ENCODE measurements around the gene TXNDC12.
"Not testable (repeated sequence)": the region's sequence is repeated elsewhere in the genome, so short reads cannot be mapped to it uniquely, and the experiment has no call there.

TXNDC12 gene

GRCh38 chr1:52055066-52055865 lies at the start of gene TXNDC12:
Gene TXNDC12, minus strand, starts transcription at chr1:52055191. Its CDS starts 95 bp downstream, at chr1:52055096.
- DNase-seq = peak; percentile 73

DNA sequence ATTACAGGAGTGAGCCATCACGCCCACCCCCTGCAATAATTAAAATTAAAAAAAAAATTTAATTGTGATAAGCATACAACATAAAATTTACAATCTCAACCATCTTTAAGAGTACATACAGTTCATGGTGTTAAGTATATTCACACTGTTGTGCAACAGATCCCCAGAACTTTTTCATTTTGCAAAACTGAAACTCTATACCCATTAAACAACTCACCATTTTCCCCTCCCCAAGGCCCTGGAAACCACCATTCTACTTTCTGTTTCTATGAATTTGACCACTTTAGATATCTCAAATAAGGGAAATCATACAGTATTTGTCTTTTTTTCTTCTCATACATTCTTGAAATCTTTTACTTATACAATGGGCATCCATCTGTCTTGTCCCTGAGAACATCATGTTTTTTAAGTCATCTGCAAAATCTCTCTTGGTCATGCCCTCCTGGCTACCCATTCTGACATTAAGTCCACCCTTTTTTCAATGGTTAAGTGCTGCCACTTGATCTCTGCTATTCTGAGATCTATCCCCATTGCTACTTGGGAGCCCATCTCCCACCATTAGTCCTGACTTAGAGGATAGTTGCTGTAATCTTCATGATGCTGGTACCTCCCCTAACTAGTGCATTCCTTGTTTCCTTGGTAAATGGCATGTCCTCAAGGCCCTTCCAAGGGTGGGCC lies 47.5 kb upstream of the TXNDC12 start:
- no peak for DNase-seq

DNA sequence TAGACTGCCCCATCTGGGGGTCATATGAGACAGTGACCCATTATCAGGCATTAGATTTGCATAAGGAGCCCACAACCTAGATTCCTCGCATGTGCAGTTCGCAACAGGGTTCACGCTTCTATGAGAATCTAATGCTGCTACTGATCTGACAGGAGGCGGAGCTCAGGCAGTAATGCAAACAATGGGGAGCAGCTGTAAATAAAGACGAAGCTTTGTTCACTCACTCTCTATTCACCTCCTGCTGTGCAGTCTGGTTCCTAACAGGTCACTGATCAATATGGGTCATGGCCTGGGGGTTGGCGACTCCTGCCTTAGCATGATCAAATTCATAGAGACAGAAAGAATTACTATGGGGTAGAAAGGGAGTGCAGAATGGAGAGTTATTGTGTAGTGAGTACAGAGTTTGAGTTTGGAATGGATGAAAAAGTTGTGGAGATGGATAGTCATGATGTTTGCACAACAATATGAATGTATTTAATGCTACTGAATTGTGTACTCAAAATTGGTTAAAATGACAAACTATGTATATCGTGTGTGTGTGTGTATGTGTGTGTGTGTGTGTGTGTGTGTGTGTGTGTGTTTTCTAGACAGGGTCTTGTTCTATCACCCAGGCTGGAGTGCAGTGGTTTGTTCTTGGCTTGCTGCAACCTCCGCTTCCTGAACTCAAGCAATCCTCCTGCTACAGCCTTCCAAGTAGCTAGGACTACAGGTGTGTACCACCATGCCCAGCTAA lies 43.3 kb upstream of the TXNDC12 start:
- peak; percentile 35 for DNase-seq

GRCh38 chr1:52096216-52096615 lies 41.2 kb upstream of the TXNDC12 start:
- DNase-seq = no peak

- not testable (repeated sequence) for DNase-seq
Measured at GRCh38 chr1:52094300-52094699, 39.3 kb upstream of the TXNDC12 start.

GRCh38 chr1:52087892-52088291 lies 32.9 kb upstream of the TXNDC12 start:
- not testable (repeated sequence) for DNase-seq

DNA sequence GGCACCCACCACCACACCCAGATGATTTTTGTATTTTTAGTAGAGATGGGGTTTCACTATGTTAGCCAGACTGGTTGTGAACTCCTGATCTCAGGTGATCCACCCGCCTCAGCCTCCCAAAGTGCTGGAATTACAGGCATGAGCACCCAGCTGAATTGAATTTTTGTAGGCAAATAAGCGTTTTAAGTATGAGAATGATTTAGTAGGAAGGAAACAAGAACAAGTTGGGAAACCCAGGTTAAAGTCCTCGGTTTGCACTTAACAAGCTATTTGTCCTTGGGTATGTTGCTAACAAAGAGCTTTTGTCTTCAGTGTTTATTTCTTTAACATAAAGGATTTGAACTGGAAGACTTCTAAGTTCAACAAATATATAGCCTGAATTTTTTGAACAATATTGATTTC lies 25.0 kb upstream of the TXNDC12 start:
- DNase-seq = no peak

GRCh38 chr1:52077277-52077676 lies 22.3 kb upstream of the TXNDC12 start:
- DNase-seq = not testable (repeated sequence)

GRCh38 chr1:52072291-52072690 lies 17.3 kb upstream of the TXNDC12 start:
- no peak for DNase-seq

DNA sequence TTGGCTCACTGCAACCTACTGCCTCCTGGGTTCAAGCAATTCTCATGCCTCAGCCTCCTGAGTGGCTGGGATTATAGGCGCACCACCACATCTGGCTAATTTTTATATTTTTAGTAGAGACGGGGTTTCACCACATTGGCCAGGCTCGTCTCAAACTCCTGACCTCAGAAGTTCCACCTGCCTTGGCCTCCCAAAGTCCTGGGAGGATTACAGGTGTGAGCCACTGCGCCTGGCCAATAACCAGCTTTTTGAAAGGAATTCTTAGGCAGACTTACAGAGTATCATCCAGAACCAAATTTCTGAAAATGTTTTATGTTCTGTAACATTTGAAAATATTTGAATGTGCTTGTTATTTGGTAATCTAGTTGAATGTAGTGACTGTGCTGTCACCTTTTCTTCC lies 15.7 kb upstream of the TXNDC12 start:
- DNase-seq = no peak

- DNase-seq = no peak
Measured at GRCh38 chr1:52063192-52063591, 8.2 kb upstream of the TXNDC12 start.

DNA sequence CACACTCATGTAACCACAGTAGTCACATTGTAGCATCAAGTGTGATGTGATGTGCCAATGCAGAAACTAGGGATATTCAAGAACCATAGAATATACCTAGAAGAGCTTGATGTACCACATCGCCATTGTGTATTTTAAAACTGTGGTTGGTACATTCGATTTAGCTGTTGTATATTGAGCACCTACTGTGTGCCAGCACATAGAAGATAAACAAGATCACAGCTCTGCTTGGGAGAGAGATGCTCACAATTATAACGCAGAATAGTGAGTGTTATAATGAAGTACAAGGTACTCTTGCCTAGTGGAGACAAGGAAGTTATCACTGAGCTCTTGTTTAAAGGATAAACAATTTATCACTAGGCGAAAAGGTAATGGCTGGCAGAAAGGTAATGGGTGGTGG lies 5.8 kb upstream of the TXNDC12 start:
- DNase-seq = no peak

DNA sequence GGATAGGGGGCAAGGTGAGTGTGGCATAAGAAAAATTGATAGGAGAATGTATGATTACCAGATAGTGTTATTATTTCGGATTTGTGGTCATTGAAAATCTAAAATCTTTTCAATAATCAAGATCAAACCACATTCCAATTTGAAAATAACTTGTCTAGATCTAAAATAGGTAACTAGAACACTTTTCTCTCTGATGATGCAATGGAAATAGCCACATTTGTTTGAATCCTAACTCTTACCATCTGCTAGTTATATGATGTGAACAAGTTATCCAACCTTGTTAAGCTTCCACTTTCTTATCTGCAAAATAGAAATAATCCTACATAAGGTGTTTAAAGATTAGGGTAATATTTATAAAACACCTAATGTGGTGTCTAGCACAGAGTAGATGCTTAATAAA lies 4.9 kb upstream of the TXNDC12 start:
- DNase-seq = no peak

DNA sequence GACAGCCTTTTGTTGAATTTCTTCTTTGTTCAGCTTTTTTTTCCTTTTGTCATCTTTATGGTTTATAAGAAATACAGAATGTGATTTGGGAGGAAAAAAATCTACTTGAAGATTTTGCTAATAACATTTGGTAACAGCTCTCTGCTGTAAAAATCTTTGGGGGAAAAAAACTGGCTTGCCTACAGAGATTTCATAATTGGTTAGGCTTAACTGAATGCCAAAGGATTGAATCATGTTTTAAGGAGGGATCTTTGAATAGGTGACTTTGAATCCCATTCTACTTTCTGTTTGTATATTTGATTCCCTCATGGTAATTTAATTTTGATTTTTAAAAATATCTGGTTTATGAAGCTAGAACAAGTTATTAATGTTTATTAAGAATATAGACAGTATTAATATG lies 4.3 kb upstream of the TXNDC12 start:
- no peak for DNase-seq

GRCh38 chr1:52057876-52058415 lies 3.0 kb upstream of the TXNDC12 start:
- DNase-seq = no peak

- DNase-seq = no peak
Measured at GRCh38 chr1:52057255-52057654, 2.3 kb upstream of the TXNDC12 start.

DNA sequence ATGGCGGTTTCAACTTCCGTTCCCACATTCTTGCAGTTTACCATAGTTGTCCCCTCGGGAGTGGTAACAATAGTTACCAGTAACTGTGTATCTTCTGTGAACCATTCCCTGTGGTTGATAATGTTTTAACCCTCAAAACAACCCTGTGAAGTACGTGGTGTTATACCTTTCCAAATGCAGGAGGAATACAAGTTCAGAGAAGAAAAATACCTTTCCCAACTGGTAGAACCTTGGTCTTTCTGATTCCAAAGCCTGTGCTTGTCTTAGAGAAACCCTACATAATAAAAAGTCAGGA lies 1.9 kb upstream of the TXNDC12 start:
- no peak for DNase-seq

DNA sequence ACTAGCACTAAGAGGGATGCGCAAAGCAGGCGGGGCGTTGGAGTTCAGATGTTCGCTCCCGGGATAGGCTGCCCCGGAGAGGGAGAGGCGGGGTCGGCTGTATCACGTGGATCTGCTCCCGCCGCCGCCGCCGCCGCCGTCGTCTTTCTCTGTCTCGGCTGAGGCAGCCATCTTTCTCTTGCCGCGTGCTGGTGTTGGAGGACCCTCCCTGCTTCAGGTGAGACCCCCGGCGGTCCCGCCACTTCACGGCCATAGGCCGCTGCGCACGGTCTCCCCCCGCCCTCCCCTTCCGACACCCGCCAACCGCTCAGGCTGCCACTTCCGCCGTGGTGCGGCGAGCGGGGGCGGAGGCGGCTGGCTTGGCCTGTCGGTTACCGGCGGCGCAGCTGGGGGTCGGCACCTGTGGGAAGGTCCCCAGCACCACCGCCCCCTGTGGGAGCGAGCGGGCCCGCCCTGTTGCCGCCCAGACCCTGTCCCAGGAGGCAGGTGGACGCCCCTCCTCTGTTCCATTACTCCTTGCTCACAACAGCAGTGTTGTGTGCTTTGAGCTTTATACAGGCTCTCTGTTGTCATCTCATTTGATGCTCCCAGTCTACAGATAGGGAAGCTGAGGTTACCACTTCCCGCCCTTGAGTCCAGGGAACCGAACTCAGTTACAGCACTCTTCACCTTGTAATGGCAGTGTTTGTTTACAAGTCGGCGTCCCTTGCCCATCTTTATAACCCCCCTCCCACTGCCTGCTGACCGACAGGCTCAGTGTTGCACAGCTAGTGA lies 1.4 kb upstream of the TXNDC12 start, which contains the start of gene BTF3L4:
BTF3L4 (plus strand) TSS at position 133 of the 774 bp plus-strand sequence. CDS start 3,553 bp downstream, outside the sequence.
- peak; percentile 95 for DNase-seq

GRCh38 chr1:52055866-52056162 lies 823 bp upstream of the TXNDC12 start:
- DNase-seq = no peak

DNA sequence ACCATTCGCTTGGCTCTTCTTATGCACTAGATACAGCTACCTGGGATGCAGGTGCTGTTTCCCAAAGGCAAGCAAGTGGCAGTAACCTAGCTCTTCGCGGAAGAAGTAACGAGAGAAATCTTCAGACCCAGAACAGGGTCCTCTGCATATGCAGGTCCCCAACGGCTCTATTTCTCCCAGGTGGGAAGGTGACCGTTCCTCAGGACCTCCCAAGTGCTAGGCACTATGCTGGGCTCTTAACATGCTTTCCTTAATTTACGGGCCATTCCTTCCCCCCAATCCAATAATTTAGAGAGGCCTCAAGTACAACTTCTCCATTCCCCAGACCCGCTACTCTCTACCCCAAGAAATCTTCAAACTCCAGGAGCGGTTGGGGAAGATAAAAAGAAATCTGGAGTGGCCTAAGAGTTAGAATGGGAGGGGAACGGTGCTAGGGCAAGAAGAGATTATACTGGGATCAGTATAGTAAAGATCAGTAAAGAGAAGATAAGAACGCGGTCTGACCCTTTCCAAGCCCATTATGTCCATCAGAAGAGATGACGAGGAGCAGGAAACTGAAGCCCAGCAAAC lies 410 bp downstream of the TXNDC12 start:
- DNase-seq = no peak

DNA sequence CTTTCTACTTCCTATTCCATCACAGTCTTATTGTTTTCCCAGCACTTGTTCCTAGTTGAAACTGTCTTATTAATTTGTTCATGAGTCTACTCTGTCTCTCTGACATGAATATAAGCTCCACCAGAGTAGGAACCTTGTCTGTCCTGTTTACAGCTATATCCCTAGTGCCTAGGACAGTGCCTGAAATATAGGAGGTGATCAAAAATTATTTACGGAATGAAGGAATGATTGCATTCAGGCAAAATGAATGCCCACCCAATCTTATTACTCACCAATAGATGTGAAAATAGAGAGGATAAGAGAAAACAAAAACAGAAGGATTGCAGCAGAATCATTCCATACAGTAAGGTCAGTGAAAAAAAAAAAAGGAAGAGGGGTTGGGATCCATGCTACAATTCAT lies 1.1 kb downstream of the TXNDC12 start:
- DNase-seq = no peak

- DNase-seq = not testable (repeated sequence)
Measured at GRCh38 chr1:52049337-52049736, 5.7 kb downstream of the TXNDC12 start.
